Spleen (tissue), 7 donors: ENCODE measurements around the gene VEPH1.

ENCODE experiments used
- POLR2A ChIP-seq, 3 donors: fragments of 450-650 bp; IDR thresholded peaks; one replicate each; pipeline ENCODE4 v1.5.1; 2017; ENCODE audit warnings: antibody characterized with exemption in 3 of 3, mild to moderate bottlenecking in 1 of 3
- POLR2AphosphoS5 ChIP-seq, 3 donors: sonication (generic); formaldehyde crosslinking; IDR thresholded peaks; one replicate each; pipeline ENCODE4 v1.5.1; 2017; ENCODE audit warnings: antibody characterized with exemption in 3 of 3
- TF ChIP-seq, protein P1 (sequence below), 11 experiments: fragments of 200-600 bp in 7 of 11; fragments of 450-650 bp in 4 of 11; sonication (generic) in 4 of 11; IDR thresholded peaks in 8 of 11; conservative IDR thresholded peaks in 3 of 11; 1 replicate in 7 of 11; 2 replicates in 4 of 11; pipeline versions ENCODE4 v1.4.0 to v1.8.0; 2016 to 2021; ENCODE audit warnings: antibody characterized with exemption in 11 of 11, inconsistent platforms in 4 of 11, mild to moderate bottlenecking in 1 of 11
- donor health status: DM: no; HTN: no; CAD: no; lungs with moderate emphysema.
- donor health status: DM: no; HTN: no; CAD: no.
- donor health status: DM: no; HTN: no; CAD: no.

DNA sequence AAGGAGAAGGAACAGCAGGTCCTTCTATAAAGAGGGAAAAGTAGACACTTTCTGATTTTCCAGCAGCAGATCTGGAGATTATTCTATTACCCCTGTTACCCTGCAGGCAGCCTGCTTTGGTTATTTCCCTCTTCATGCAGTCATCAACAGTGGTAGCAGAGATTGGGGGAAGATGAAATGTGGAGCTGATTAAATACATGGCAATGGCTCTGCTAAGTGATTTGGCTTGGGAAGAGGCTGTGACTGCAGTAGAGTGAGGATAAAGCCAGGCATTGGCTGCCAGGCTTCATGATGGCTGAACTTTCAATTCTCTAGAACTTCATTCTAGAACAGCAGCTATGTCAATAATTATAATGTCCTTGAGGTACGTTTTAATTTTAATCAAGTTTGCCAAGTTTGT is 37.5 kb downstream of the VEPH1 start:
- TF ChIP-seq, protein P1, sequence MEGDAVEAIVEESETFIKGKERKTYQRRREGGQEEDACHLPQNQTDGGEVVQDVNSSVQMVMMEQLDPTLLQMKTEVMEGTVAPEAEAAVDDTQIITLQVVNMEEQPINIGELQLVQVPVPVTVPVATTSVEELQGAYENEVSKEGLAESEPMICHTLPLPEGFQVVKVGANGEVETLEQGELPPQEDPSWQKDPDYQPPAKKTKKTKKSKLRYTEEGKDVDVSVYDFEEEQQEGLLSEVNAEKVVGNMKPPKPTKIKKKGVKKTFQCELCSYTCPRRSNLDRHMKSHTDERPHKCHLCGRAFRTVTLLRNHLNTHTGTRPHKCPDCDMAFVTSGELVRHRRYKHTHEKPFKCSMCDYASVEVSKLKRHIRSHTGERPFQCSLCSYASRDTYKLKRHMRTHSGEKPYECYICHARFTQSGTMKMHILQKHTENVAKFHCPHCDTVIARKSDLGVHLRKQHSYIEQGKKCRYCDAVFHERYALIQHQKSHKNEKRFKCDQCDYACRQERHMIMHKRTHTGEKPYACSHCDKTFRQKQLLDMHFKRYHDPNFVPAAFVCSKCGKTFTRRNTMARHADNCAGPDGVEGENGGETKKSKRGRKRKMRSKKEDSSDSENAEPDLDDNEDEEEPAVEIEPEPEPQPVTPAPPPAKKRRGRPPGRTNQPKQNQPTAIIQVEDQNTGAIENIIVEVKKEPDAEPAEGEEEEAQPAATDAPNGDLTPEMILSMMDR (IDR thresholded peaks at IDR 0.05 in 8 of 11, conservative IDR thresholded peaks at IDR 0.05 in 3 of 11), result no peak
- no peak for TF ChIP-seq POLR2AphosphoS5 (IDR thresholded peaks at IDR 0.05)
- TF ChIP-seq POLR2A (IDR thresholded peaks at IDR 0.05), result no peak
